K562 (cell line): Measurements from ENCODE around the gene PLXND1. TPM values are rescaled to one million over a fixed set of nuclear protein-coding genes. Genes with fewer than 3 reads are reported as not detected.
A peak's percentile ranks its signal among the peaks of the same experiment; 100 is the strongest.

Experiments used
- ATAC-seq: fragments of 200-7000 bp; cut with Tn5 transposase; 3 replicates; pipeline ENCODE4 v1.9.1; 2020; ENCODE audit warnings: moderate library complexity
- BruUV-seq: library from RNA; stranded (reverse); fragments of 400-500 nt; replicated peaks from 2 replicates; lab custom pipeline; 2021; lab: Mats Ljungman, UMichigan
- CTCF ChIA-PET: fragments of 300-600 bp; formaldehyde crosslinking; extraction: SDS; loops from one replicate; lab custom pipeline; 2021; ENCODE audit warnings: low intra/inter-chr PET ratio; lab: Yijun Ruan, JAX
- POLR2A ChIA-PET: fragments of 300-600, 350-650 bp; sonication (Branson Sonifier 250); formaldehyde crosslinking; extraction: SDS; loops from one replicate; lab custom pipeline; 2021; ENCODE audit warnings: antibody characterized with exemption, inconsistent platforms; lab: Yijun Ruan, JAX
- DNase-seq, 4 experiments: peaks; one replicate each; pipeline versions ENCODE4 v3.0.0 to v3.0.0-alpha.2; 2011 to 2018; ENCODE audit warnings: low spot score in 3 of 4, mixed read lengths in 3 of 4; ENCODE audit errors: extremely low read depth in 1 of 4
- FAIRE-seq: peaks from 2 replicates; lab custom pipeline; 2011; peaks lifted over from hg19 to GRCh38; lab: Jason Lieb, UNC
- H2AFZ ChIP-seq: 2 replicates; pipeline ENCODE4 v1.6.0; 2011; ENCODE audit warnings: low read depth, low read length, control low read depth, inconsistent platforms
- H3K27ac ChIP-seq: fragments of 200-600 bp; 3 replicates; pipeline ENCODE4 v1.8.0; 2011; ENCODE audit warnings: low read depth, mild to moderate bottlenecking, control low read depth, inconsistent platforms, low read length, moderate library complexity, mixed read lengths; ENCODE audit errors: extremely low read depth
- H3K27me3 ChIP-seq, 2 experiments: fragments of 300-600 bp in 1 of 2; 2 replicates in 1 of 2; 3 replicates in 1 of 2; pipeline versions ENCODE4 v1.6.0 to v1.8.0; 2011; ENCODE audit warnings: inconsistent platforms in 2 of 2, low read length in 2 of 2, mild to moderate bottlenecking in 1 of 2, mixed read lengths in 1 of 2, moderate library complexity in 1 of 2; ENCODE audit not compliant: control insufficient read depth in 2 of 2, insufficient read depth in 2 of 2
- H3K36me3 ChIP-seq: fragments of 300-600 bp; 3 replicates; pipeline ENCODE4 v1.8.0; 2011; ENCODE audit warnings: mild to moderate bottlenecking, low read length, inconsistent platforms; ENCODE audit not compliant: control insufficient read depth, insufficient read depth
- H3K4me1 ChIP-seq, 2 experiments: fragments of 200-600 bp in 1 of 2; replicated peaks in 1 of 2; 2 replicates in 1 of 2; 3 replicates in 1 of 2; pipeline versions ENCODE4 v1.5.1 to v1.8.0; 2011; ENCODE audit warnings: inconsistent platforms in 2 of 2, low read length in 2 of 2, mild to moderate bottlenecking in 1 of 2, mixed read lengths in 1 of 2, moderate library complexity in 1 of 2; ENCODE audit not compliant: control insufficient read depth in 2 of 2, insufficient read depth in 2 of 2
- H3K4me2 ChIP-seq: 2 replicates; pipeline ENCODE4 v1.6.1; 2011; ENCODE audit warnings: low read length, control low read depth, inconsistent platforms, mixed read lengths; ENCODE audit not compliant: insufficient read depth
- H3K4me3 ChIP-seq: fragments of 200-600 bp; sonication (generic), shearing (Covaris generic); 2 replicates; pipeline ENCODE4 v1.5.1; 2016; ENCODE audit warnings: control low read depth, inconsistent platforms
- H3K79me2 ChIP-seq: fragments of 200-600 bp; 3 replicates; pipeline ENCODE4 v1.8.0; 2011; ENCODE audit warnings: low read length, inconsistent platforms; ENCODE audit not compliant: control insufficient read depth, insufficient read depth
- H3K9ac ChIP-seq, 2 experiments: 2 replicates each; pipeline versions ENCODE4 v1.6.0 to v1.6.1; 2011; ENCODE audit warnings: low read depth in 2 of 2, low read length in 2 of 2, control low read depth in 1 of 2, inconsistent platforms in 1 of 2, mild to moderate bottlenecking in 1 of 2, mixed read lengths in 1 of 2; ENCODE audit not compliant: insufficient read depth in 1 of 2
- H3K9me1 ChIP-seq: one replicate; pipeline ENCODE4 v1.6.0; 2011; ENCODE audit warnings: inconsistent platforms, mild to moderate bottlenecking, low read length, moderate library complexity; ENCODE audit not compliant: control insufficient read depth, insufficient read depth
- H3K9me3 ChIP-seq: replicated peaks from 2 replicates; pipeline ENCODE4 v1.5.1; 2011; ENCODE audit warnings: low read depth, low read length, inconsistent platforms; ENCODE audit not compliant: control insufficient read depth, insufficient read depth
- H4K20me1 ChIP-seq: replicated peaks from 2 replicates; pipeline ENCODE4 v1.6.1; 2011; ENCODE audit warnings: low read length, inconsistent platforms, mixed read lengths; ENCODE audit not compliant: control insufficient read depth, insufficient read depth
- BCOR ChIP-seq: fragments of 450-650 bp; IDR thresholded peaks from 2 replicates; pipeline ENCODE4 v1.6.1; 2016
- CEBPB ChIP-seq: fragments of 450-650 bp; IDR thresholded peaks from 2 replicates; pipeline ENCODE4 v1.6.1; 2016; ENCODE audit warnings: missing genetic modification characterization, missing compliant biosample characterization
- MTF1 ChIP-seq: fragments of 250-450 bp; sonication (Bioruptor Pico); IDR thresholded peaks from 2 replicates; pipeline ENCODE4 v1.9.0; 2021; ENCODE audit warnings: moderate library complexity, mild to moderate bottlenecking, inconsistent platforms, borderline replicate concordance
- RCOR1 ChIP-seq, 2 experiments: IDR thresholded peaks; 2 replicates each; pipeline ENCODE4 v1.6.1; 2012; ENCODE audit warnings: low read depth in 2 of 2, low read length in 2 of 2, borderline replicate concordance in 1 of 2, improper control_type of control experiment in 1 of 2
- WHSC1 ChIP-seq: IDR thresholded peaks from one replicate; pipeline ENCODE4 v1.6.1; 2012; ENCODE audit warnings: low read length, control low read depth, inconsistent platforms
- ZBTB1 ChIP-seq: sonication (generic); formaldehyde crosslinking; IDR thresholded peaks from 2 replicates; pipeline ENCODE4 v1.8.1; 2023; ENCODE audit warnings: missing genetic modification reagents, low read depth, mild to moderate bottlenecking, borderline replicate concordance
- ZFX ChIP-seq: sonication (generic); formaldehyde crosslinking; IDR thresholded peaks from 2 replicates; pipeline ENCODE4 v1.8.0; 2022; ENCODE audit warnings: mild to moderate bottlenecking, missing genetic modification reagents, moderate library complexity
- ZNF551 ChIP-seq: fragments of 250-450 bp; sonication (Bioruptor Pico); IDR thresholded peaks from 2 replicates; pipeline ENCODE4 v1.5.0; 2021; ENCODE audit warnings: mild to moderate bottlenecking, moderate library complexity
- WGBS: fragments of 100-300 bp; shearing (Covaris generic); methylation state at CpG from one replicate; pipeline ENCODE4 v1.1.6; 2016; ENCODE audit warnings: low coverage, mixed read lengths; ENCODE audit not compliant: insufficient coverage; ENCODE audit errors: missing lambda C conversion rate; 5-methylcytosine and 5-hydroxymethylcytosine counted together
- in situ Hi-C: fragments of 300-500 bp; cut with MboI; formaldehyde crosslinking; loops from 4 replicates; pipeline ENCODE4 v1.15.0; 2018; ENCODE audit warnings: inconsistent platforms, mixed read lengths
- intact Hi-C: fragments of 100-400 bp; cut with micrococcal nuclease; formaldehyde crosslinking; loops from 2 replicates; pipeline ENCODE4 v1.14.2; 2022
- polyA plus RNA-seq, 8 experiments: library from polyadenylated mRNA; depleted of rRNA in 4 of 8; stranded (reverse) in 5 of 8; unstranded in 3 of 8; fragments of >200 nt; fragmentation: Nextera tagmentation in 2 of 8; fragmentation: Illumina TruSeq in 1 of 8; extraction: Ambion mirVana in 2 of 8; extraction: Trizol in 1 of 8; gene quantifications; 2 replicates each; pipeline versions ENCODE4 v1.2.1 to v1.2.3, GENCODE V29; 2011 to 2014; ENCODE audit warnings: inconsistent platforms in 1 of 8, missing spikeins in 1 of 8
- total RNA-seq, 7 experiments: library from RNA; depleted of rRNA in 6 of 7; stranded (reverse); fragments of >200 nt in 6 of 7; fragmentation: Illumina TruSeq in 2 of 7; extraction: Trizol in 2 of 7; gene quantifications; 2 replicates each; pipeline versions ENCODE4 v1.2.1 to v1.2.3, GENCODE V29; 2011 to 2021; ENCODE audit warnings: low replicate concordance in 1 of 7
- TF ChIP-seq, protein P1 (sequence below): fragments of 450-650 bp; IDR thresholded peaks from 2 replicates; pipeline ENCODE4 v1.6.1; 2018; ENCODE audit not compliant: partially characterized antibody
- TF ChIP-seq, protein P2 (sequence below): fragments of 250-450 bp; sonication (Bioruptor Pico); IDR thresholded peaks from 2 replicates; pipeline ENCODE4 v1.8.0; 2022; ENCODE audit warnings: inconsistent platforms, mild to moderate bottlenecking, moderate library complexity, borderline replicate concordance
- TF ChIP-seq, protein P3 (sequence below): fragments of 200-800 bp; sonication (Bioruptor generic); IDR thresholded peaks from 2 replicates; pipeline ENCODE4 v1.6.1; 2017; ENCODE audit warnings: missing genetic modification characterization, missing compliant biosample characterization

Gene PLXND1
- total and polyA plus RNA-seq, 9 of the 15 experiments (the other 6 are each of a cell fraction or from before 2014, with no cell fraction given) = 0.34 to 28.8 (median 14.0) TPM

- Histone ChIP-seq H3K9me1 (no peaks in the 10 kb centered on the region), H3K9ac (peak overlapping the region in 1 of 2 experiments; percentile 63; a peak in 2 of 4 replicates), H3K4me2 (peak overlapping the region; percentile 21), H3K36me3 (peaks cover 5% of the 10 kb centered on the region; the same call in 2 of the 3 replicates), H3K27me3 (no peaks in the 10 kb centered on the region), H3K9me3 (no peaks in the 10 kb centered on the region), H3K4me1 (peaks cover 31 to 76% of the 10 kb centered on the region in 2 experiments; a peak in 4 of 5 replicates), H3K4me3 (no peak overlapping the region), H2AFZ (no peak overlapping the region), H3K79me2 (peaks cover 78% of the 10 kb centered on the region), H4K20me1 (peaks cover 16% of the 10 kb centered on the region; the same call in 1 of the 2 replicates), H3K27ac (0 out of 3 replicates have a peak overlapping the region, but pooled peaks have one; percentile 8)
- in situ Hi-C loops = no loop called here
- 59% methylated on average over 5 of the region's 15 CpGs for WGBS
- FAIRE-seq = peak; percentile 65
- ChIA-PET POLR2A (interaction anchor here (1.6 kb wide), 1 partner anchor 9 kb away, joined by 9 read pairs; no protein-coding TSS in a partner anchor), CTCF (no interaction called here)
- peak; percentile 12 for ATAC-seq
- no TSS peak for BruUV-seq
- intact Hi-C loops = loop anchor here (10.0 kb wide), 1 partner anchor 218 kb away; no protein-coding TSS in a partner anchor
- peak in 3 of 4 experiments; percentile 38 to 58 (median 42) for DNase-seq
- TF ChIP-seq, protein P1, sequence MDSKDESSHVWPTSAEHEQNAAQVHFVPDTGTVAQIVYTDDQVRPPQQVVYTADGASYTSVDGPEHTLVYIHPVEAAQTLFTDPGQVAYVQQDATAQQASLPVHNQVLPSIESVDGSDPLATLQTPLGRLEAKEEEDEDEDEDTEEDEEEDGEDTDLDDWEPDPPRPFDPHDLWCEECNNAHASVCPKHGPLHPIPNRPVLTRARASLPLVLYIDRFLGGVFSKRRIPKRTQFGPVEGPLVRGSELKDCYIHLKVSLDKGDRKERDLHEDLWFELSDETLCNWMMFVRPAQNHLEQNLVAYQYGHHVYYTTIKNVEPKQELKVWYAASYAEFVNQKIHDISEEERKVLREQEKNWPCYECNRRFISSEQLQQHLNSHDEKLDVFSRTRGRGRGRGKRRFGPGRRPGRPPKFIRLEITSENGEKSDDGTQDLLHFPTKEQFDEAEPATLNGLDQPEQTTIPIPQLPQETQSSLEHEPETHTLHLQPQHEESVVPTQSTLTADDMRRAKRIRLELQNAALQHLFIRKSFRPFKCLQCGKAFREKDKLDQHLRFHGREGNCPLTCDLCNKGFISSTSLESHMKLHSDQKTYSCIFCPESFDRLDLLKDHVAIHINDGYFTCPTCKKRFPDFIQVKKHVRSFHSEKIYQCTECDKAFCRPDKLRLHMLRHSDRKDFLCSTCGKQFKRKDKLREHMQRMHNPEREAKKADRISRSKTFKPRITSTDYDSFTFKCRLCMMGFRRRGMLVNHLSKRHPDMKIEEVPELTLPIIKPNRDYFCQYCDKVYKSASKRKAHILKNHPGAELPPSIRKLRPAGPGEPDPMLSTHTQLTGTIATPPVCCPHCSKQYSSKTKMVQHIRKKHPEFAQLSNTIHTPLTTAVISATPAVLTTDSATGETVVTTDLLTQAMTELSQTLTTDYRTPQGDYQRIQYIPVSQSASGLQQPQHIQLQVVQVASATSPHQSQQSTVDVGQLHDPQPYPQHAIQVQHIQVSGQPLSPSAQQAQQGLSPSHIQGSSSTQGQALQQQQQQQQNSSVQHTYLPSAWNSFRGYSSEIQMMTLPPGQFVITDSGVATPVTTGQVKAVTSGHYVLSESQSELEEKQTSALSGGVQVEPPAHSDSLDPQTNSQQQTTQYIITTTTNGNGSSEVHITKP = peak; percentile 40
- TF ChIP-seq ZFX = peak; percentile 31
- TF ChIP-seq BCOR = peak; percentile 92
- no peak for TF ChIP-seq CEBPB (tag)
- TF ChIP-seq, protein P2, sequence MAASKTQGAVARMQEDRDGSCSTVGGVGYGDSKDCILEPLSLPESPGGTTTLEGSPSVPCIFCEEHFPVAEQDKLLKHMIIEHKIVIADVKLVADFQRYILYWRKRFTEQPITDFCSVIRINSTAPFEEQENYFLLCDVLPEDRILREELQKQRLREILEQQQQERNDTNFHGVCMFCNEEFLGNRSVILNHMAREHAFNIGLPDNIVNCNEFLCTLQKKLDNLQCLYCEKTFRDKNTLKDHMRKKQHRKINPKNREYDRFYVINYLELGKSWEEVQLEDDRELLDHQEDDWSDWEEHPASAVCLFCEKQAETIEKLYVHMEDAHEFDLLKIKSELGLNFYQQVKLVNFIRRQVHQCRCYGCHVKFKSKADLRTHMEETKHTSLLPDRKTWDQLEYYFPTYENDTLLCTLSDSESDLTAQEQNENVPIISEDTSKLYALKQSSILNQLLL = no peak
- 0 out of 2 replicates have a peak, but pooled peaks have one; percentile 6 for TF ChIP-seq ZBTB1 (CRISPR knock-in tag)
- TF ChIP-seq, protein P3, sequence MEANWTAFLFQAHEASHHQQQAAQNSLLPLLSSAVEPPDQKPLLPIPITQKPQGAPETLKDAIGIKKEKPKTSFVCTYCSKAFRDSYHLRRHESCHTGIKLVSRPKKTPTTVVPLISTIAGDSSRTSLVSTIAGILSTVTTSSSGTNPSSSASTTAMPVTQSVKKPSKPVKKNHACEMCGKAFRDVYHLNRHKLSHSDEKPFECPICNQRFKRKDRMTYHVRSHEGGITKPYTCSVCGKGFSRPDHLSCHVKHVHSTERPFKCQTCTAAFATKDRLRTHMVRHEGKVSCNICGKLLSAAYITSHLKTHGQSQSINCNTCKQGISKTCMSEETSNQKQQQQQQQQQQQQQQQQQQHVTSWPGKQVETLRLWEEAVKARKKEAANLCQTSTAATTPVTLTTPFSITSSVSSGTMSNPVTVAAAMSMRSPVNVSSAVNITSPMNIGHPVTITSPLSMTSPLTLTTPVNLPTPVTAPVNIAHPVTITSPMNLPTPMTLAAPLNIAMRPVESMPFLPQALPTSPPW (CRISPR knock-in tag) = peak; percentile 22; the same call in 1 of the 2 replicates
- peak in 1 of 2 experiments; percentile 55; a peak in 2 of 4 replicates for TF ChIP-seq RCOR1 (IDR thresholded peaks at IDR 0.05; ENCODE audit: borderline replicate concordance in 1 of 2, low read depth in 2 of 2, low read length in 2 of 2)
- TF ChIP-seq ZNF551 = no peak
- TF ChIP-seq WHSC1 = no peak
- TF ChIP-seq MTF1 (CRISPR knock-in tag) = no peak
These were observed 3.5 kb downstream of the PLXND1 start for GRCh38 chr3:129602730-129603560.
